ENCODE results near the gene DGLUCY.

Gene DGLUCY

DNA sequence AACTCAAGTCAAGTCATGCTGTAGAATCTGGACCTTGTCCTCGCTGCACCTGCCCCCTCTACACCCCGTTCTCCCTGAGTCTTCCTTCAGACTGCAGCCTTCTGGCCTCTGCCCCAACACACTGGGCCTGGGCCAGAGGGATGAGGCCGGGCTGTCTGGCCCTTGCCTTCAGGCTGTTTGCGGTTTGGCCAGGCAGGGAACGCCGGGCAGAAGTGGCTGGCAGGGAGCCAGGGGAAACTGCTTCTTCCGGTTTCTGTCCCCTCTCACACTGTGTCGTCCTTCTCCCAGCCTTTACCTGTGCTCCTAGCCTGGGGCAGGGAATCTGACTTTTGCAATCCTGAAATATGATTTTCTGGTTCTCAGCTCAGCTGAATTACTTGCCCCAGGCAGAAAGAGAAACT lies 13.5 kb downstream of the DGLUCY start:
- Histone ChIP-seq H3K27me3 (ENCODE audit: control insufficient read depth, insufficient read depth, low read length) (no peaks in the 10 kb centered on the region), H3K9ac (ENCODE audit: low read length) (no peak overlapping the region), H3K36me3 (ENCODE audit: control insufficient read depth, insufficient read depth, low read length) (peaks cover 3% of the 10 kb centered on the region), H3K4me1 (ENCODE audit: control insufficient read depth, insufficient read depth, low read length) (peaks cover 11% of the 10 kb centered on the region), H3K27ac (ENCODE audit: low read depth, low read length) (no peak overlapping the region), H3K4me3 (ENCODE audit: low read length) (no peak overlapping the region)

DNA sequence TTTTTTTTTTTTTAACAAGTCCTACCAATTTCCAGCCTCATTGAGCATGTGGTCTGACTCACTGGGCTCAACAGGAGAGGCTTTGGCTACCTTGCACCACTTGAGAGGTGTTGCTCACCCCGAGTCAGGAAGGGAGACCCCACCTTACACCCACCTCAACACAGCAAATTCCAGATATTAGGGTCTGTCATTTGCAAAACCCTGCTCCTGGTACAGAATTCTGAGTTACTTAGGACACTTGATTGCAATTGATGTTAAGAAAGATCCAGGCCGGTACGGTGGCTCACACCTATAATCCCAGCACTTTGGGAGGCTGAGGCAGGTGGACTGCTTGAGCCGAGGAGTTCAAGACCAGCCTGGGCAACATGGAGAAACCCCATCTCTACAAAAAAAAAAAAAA lies 14.1 kb downstream of the DGLUCY start:
- no peak overlapping the region for H3K4me3 ChIP-seq (ENCODE audit: low read length)
- H3K27ac ChIP-seq (ENCODE audit: low read depth, low read length), result no peak overlapping the region
- no peak overlapping the region for H3K9ac ChIP-seq (ENCODE audit: low read length)
- H3K27me3 ChIP-seq (ENCODE audit: control insufficient read depth, insufficient read depth, low read length), result no peaks in the 10 kb centered on the region
- peaks cover 8% of the 10 kb centered on the region for H3K4me1 ChIP-seq (ENCODE audit: control insufficient read depth, insufficient read depth, low read length)
- peaks cover 3% of the 10 kb centered on the region for H3K36me3 ChIP-seq (ENCODE audit: control insufficient read depth, insufficient read depth, low read length)

DNA sequence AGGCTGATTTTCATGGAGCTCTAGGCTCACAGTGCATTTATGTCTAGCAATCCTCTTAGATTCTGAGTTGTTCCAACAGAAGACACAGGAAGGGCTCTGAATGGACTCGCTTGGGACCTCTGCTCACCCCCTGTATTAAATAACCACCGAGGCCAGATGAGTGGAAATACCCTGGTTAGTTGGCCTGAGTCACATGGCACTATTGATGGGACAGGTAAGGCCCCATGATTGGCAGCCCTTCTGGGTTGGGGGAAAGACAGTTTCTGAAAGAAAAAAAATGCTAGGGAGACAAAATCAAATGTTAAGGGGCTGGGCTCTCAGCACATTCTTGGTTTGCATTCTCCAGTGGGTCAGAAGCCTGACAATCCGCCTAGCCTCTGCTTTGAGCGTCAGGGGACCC lies 14.8 kb downstream of the DGLUCY start:
- Histone ChIP-seq H3K27me3 (ENCODE audit: control insufficient read depth, insufficient read depth, low read length) (no peaks in the 10 kb centered on the region), H3K9ac (ENCODE audit: low read length) (no peak overlapping the region), H3K4me1 (ENCODE audit: control insufficient read depth, insufficient read depth, low read length) (peaks cover 2% of the 10 kb centered on the region), H3K27ac (ENCODE audit: low read depth, low read length) (no peak overlapping the region), H3K36me3 (ENCODE audit: control insufficient read depth, insufficient read depth, low read length) (peaks cover 3% of the 10 kb centered on the region), H3K4me3 (ENCODE audit: low read length) (no peak overlapping the region)

DNA sequence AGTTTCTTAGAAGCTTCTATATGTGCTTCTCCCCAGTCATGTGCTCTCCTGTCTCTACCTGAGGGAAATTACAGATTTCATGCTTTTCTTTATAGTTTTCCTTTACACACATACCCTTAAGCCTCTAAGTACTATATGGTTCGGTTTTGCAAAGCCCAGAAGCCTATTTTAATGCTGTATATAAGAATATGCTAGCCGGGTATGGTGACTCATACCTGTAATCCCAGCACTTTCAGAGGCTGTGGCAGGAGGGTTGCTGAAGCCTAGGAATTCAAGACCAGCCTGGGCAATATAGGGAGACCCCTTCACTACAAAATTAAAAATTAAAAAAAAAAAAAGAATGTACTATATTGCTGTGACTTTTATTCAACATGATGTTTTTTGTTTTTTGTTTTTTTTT lies 15.4 kb downstream of the DGLUCY start:
- Histone ChIP-seq H3K27ac (ENCODE audit: low read depth, low read length) (no peak overlapping the region), H3K4me1 (ENCODE audit: control insufficient read depth, insufficient read depth, low read length) (peaks cover under 1% of the 10 kb centered on the region), H3K27me3 (ENCODE audit: control insufficient read depth, insufficient read depth, low read length) (no peaks in the 10 kb centered on the region), H3K9ac (ENCODE audit: low read length) (no peak overlapping the region), H3K36me3 (ENCODE audit: control insufficient read depth, insufficient read depth, low read length) (peaks cover 3% of the 10 kb centered on the region), H3K4me3 (ENCODE audit: low read length) (no peak overlapping the region)

DNA sequence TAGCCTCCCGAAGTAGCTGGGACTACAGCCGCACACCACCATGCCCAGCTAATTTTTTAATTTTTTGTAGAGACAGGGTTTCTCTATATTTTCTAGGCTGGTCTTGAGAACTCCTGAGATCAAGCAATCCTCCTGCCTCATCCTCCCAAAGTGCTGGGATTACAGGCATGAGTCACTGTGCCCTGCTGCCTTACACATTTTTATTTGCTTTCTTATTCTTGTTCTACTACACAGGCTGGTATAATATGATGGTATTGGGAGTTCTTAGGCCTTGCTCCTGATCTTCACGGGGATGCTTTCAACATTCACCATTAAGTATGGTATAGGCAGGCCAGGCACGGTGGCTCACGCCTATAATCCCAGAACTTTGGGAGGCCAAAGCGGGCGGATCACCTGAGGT lies 21.2 kb downstream of the DGLUCY start:
- no peak overlapping the region for H3K9ac ChIP-seq (ENCODE audit: low read length)
- no peaks in the 10 kb centered on the region for H3K27me3 ChIP-seq (ENCODE audit: control insufficient read depth, insufficient read depth, low read length)
- no peak overlapping the region for H3K4me3 ChIP-seq (ENCODE audit: low read length)
- no peak overlapping the region for H3K27ac ChIP-seq (ENCODE audit: low read depth, low read length)
- peaks cover 3% of the 10 kb centered on the region for H3K36me3 ChIP-seq (ENCODE audit: control insufficient read depth, insufficient read depth, low read length)
- H3K4me1 ChIP-seq (ENCODE audit: control insufficient read depth, insufficient read depth, low read length), result no peaks in the 10 kb centered on the region

DNA sequence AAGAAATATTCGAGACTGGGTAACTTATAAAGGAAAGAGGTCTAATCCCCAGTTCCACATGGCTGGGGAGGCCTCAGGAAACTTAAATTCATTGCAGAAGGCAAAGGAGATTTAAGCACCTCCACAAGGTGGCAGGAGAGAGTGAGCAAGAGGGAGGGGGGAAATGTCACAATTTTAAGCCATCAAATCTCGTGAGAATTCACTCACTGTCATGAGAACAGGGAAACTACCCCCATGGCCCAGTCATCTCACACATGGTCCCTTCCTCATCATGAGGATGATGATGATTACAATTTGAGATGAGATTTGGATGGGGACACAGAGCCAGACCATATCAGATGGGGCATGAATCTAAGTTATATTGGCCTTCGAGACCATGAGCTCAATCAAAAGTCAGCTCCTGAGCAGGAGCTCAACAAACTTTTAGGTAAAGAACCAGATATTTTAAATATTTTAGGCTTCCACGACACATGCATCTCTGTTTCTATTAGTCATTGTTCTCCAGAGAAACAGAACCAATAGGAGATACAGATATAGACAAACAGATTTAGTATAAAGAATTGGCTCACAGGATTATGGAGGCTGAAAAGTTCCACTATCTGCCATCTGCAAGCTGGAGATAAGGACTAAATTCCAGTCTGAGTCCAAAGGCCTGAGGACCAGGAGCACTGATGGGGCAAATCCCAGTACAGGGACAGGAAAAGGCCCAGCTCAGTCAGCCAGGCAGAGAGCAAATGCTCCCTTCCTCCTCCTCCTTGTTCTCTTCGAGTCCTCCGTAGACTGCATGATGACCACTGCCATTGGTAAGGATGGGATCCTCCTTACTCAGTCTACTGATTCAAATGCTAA lies 24.9 kb downstream of the DGLUCY start:
- H3K27ac ChIP-seq (ENCODE audit: low read depth, low read length), result no peak overlapping the region
- H3K9ac ChIP-seq (ENCODE audit: low read length), result no peak overlapping the region
- no peak overlapping the region for H3K4me3 ChIP-seq (ENCODE audit: low read length)
- no peaks in the 10 kb centered on the region for H3K36me3 ChIP-seq (ENCODE audit: control insufficient read depth, insufficient read depth, low read length)
- H3K4me1 ChIP-seq (ENCODE audit: control insufficient read depth, insufficient read depth, low read length), result no peaks in the 10 kb centered on the region
- H3K27me3 ChIP-seq (ENCODE audit: control insufficient read depth, insufficient read depth, low read length), result no peaks in the 10 kb centered on the region

DNA sequence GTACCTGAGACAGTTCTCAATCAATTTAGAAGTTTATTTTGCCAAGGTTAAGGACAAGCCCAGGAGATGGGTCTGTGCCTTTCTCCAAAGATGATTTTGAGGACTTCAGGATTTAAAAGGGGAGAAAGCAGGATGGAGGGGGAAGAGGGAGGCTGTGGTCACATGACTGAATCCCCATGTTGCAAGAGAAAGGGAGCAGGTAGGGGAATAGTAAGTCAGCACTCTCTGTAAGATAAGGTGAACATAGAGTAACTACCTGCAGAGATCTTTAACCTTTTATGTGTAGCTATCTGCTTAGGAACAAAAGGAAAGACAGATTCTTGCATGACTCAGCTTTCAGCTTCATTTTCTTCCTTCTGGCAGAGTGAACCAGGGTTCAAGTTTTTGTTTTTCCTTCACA lies 25.9 kb downstream of the DGLUCY start:
- Histone ChIP-seq H3K27me3 (ENCODE audit: control insufficient read depth, insufficient read depth, low read length) (no peaks in the 10 kb centered on the region), H3K4me3 (ENCODE audit: low read length) (no peak overlapping the region), H3K4me1 (ENCODE audit: control insufficient read depth, insufficient read depth, low read length) (peaks cover 8% of the 10 kb centered on the region), H3K36me3 (ENCODE audit: control insufficient read depth, insufficient read depth, low read length) (no peaks in the 10 kb centered on the region), H3K27ac (ENCODE audit: low read depth, low read length) (no peak overlapping the region), H3K9ac (ENCODE audit: low read length) (no peak overlapping the region)

DNA sequence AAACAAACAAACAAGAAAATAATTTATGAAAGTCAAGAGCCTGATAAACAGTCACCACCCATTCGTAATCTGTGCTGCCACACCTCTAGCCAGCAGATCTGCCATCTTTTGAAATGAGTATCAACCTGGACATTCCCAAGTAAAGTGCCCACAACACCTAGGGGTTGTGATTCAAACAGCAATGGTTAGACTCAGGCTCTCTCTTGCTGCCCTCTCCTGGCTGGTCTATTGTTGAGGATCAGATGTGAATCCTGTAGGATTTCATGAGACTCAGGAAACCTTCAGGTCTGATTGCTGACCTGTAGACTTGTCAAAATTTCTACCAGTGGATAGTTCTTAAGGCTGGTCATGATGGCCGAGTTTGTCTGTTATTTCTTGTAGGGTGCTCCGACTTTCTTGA lies 26.8 kb downstream of the DGLUCY start:
- Histone ChIP-seq H3K36me3 (ENCODE audit: control insufficient read depth, insufficient read depth, low read length) (peaks cover 6% of the 10 kb centered on the region), H3K4me1 (ENCODE audit: control insufficient read depth, insufficient read depth, low read length) (peaks cover 8% of the 10 kb centered on the region), H3K4me3 (ENCODE audit: low read length) (no peak overlapping the region), H3K9ac (ENCODE audit: low read length) (no peak overlapping the region), H3K27me3 (ENCODE audit: control insufficient read depth, insufficient read depth, low read length) (no peaks in the 10 kb centered on the region), H3K27ac (ENCODE audit: low read depth, low read length) (no peak overlapping the region)

DNA sequence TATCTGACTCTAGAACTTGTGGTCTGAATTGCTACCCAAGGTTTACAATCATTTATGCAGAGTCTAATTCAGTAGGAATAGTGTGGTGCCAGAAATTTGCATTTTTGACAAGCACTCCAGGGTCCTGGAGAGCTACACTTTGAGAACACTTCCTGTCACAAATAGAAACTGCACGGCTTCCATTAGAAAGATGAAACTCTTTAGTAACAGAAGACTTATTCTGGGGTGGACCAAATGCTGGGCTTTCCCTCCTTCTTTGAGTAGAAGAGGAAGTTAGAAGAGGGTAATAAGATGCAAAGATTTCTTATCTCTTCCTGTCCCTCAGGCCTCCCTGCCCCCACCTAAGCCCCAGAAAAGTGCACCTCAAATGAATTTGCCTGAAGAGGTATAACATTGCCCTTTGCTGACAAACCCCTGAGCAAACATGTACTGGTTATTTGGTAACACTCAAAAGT lies 28.4 kb downstream of the DGLUCY start:
- Histone ChIP-seq H3K27me3 (ENCODE audit: control insufficient read depth, insufficient read depth, low read length) (no peaks in the 10 kb centered on the region), H3K27ac (ENCODE audit: low read depth, low read length) (no peak overlapping the region), H3K9ac (ENCODE audit: low read length) (no peak overlapping the region), H3K36me3 (ENCODE audit: control insufficient read depth, insufficient read depth, low read length) (peaks cover 13% of the 10 kb centered on the region), H3K4me1 (ENCODE audit: control insufficient read depth, insufficient read depth, low read length) (peaks cover 11% of the 10 kb centered on the region), H3K4me3 (ENCODE audit: low read length) (no peak overlapping the region)

DNA sequence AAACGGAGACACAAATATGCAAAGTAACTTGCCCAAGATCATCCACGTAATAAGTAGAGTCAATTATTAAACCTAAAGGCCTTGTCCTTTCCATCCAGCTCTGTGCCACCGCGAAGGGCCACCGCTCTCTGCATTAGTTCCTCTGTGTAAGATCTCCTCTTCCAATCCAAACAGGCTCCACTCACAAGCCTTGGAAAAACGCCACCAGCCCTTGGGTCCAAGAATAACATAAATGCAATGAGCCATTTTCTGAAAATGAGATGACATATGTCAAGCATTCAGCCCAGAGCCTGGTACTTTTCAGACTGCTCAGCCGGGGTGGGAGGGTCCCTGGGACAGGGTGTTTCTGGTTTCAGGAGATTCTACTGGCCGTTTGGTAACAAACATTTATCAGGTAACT lies 30.0 kb downstream of the DGLUCY start:
- Histone ChIP-seq H3K36me3 (ENCODE audit: control insufficient read depth, insufficient read depth, low read length) (peaks cover 16% of the 10 kb centered on the region), H3K27me3 (ENCODE audit: control insufficient read depth, insufficient read depth, low read length) (peaks cover 2% of the 10 kb centered on the region), H3K9ac (ENCODE audit: low read length) (no peak overlapping the region), H3K4me1 (ENCODE audit: control insufficient read depth, insufficient read depth, low read length) (peaks cover 11% of the 10 kb centered on the region), H3K27ac (ENCODE audit: low read depth, low read length) (no peak overlapping the region), H3K4me3 (ENCODE audit: low read length) (no peak overlapping the region)

DNA sequence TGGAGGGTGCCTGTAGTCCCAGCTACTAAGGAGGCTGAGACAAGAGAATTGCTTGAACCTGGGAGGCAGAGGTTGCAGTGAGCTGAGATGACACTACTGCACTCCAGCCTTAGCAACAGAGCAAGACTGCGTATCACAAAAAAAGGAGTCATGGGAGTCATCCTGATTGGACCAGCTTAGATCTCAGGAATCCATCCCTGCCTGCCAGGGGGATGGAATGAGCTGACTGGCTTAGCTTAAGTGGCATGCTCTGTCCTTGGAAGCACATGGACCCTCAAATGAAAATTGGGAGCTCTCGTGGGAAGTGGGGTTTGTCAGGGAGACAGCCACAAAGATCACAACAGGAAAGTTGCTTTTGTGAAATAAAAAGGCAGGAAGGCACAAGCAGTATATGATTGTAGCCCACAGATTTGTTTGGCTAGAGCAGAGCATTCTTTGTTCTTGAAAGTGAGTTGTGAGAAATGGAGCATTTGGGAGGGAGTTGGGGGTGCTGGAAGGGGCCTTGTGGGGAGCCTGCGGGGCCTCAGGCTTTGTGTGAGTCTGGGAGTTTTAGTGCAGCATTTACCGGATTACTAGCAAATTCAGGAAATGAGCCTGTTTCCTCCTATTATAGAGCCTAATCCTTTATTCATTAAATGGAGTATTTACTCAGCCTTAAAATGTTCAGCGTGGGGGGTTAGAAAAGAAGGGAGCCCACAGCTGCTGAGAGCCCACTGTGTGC lies 30.7 kb downstream of the DGLUCY start:
- Histone ChIP-seq H3K36me3 (ENCODE audit: control insufficient read depth, insufficient read depth, low read length) (peaks cover 16% of the 10 kb centered on the region), H3K4me1 (ENCODE audit: control insufficient read depth, insufficient read depth, low read length) (peaks cover 16% of the 10 kb centered on the region), H3K4me3 (ENCODE audit: low read length) (no peak overlapping the region), H3K9ac (ENCODE audit: low read length) (no peak overlapping the region), H3K27me3 (ENCODE audit: control insufficient read depth, insufficient read depth, low read length) (peaks cover 2% of the 10 kb centered on the region), H3K27ac (ENCODE audit: low read depth, low read length) (peak overlapping the region; percentile 17)

DNA sequence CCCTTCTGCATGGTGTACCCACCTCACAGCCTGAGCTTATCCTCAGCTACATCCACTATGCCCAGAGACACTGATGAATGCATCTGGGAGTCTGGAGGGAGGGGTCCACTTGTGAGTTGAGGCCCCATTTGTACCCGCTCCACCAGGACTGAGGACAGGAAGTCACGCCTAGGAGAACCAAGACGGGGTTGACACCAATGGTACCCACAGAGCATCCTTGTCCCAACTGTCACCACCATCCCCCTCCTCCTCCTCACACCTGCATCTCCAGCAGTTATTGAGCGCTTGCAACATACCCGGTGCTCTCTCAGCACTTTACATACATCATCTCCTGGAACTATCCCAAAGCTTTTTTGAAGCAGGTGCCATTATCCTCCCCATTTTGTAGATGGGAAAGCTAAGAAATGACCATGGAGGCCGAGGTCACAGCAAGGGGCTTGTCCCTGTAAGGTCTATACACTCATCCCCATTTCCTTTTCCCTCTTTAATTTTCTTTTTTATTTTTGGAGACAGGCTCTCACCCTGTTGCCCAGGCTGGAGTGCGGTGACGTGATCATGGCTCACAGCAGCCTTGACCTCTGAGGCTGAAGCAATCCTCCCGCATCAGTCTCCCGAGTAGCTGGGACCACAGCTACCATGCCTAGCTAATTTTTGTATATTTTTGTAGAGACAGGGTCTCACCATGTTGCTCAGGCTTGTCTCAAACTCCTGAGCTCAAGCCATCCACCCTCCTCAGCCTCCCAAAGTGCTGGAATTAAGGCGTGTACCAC lies 31.7 kb downstream of the DGLUCY start:
- H3K27ac ChIP-seq (ENCODE audit: low read depth, low read length), result peak overlapping the region; percentile 25
- no peak overlapping the region for H3K4me3 ChIP-seq (ENCODE audit: low read length)
- peaks cover 2% of the 10 kb centered on the region for H3K27me3 ChIP-seq (ENCODE audit: control insufficient read depth, insufficient read depth, low read length)
- peaks cover 16% of the 10 kb centered on the region for H3K36me3 ChIP-seq (ENCODE audit: control insufficient read depth, insufficient read depth, low read length)
- H3K4me1 ChIP-seq (ENCODE audit: control insufficient read depth, insufficient read depth, low read length), result peaks cover 19% of the 10 kb centered on the region
- H3K9ac ChIP-seq (ENCODE audit: low read length), result no peak overlapping the region

Measured in rectal smooth muscle tissue (tissue), 1 donor.